Stimulated activated CD4-positive, alpha-beta T cell treated with anti-CD3 and anti-CD28 coated beads, Interleukin-4, amount 100 ng/mL, for 48 hours (primary cell): Measurements from ENCODE around the gene MOAP1.
"Not testable (repeated sequence)": the region's sequence is repeated elsewhere in the genome, so short reads cannot be mapped to it uniquely, and the experiment has no call there.

Experiments used
- DNase-seq, 2 donors: peaks; one replicate each; pipeline ENCODE4 v3.0.0-alpha.2; 2020; ENCODE audit warnings: low read depth in 2 of 2

MOAP1 gene

DNA sequence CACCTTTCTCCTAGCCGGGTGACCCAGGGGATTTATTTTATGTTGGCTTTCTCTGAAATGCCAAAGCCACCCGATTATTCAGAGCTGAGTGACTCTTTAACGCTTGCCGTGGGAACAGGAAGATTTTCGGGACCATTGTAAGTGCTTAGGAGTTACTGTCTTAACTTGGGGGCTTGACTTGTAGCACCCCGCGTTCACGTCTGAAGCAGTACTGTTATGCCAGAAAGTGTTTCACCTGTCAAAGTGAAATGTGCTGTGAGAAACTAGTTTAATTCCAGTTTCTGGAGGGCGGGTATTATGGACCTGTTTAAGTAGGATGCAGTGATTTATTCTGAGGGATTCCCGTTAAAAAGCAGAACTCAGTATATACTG, 638 bp upstream of the MOAP1 start:
- DNase-seq: no peak

DNA sequence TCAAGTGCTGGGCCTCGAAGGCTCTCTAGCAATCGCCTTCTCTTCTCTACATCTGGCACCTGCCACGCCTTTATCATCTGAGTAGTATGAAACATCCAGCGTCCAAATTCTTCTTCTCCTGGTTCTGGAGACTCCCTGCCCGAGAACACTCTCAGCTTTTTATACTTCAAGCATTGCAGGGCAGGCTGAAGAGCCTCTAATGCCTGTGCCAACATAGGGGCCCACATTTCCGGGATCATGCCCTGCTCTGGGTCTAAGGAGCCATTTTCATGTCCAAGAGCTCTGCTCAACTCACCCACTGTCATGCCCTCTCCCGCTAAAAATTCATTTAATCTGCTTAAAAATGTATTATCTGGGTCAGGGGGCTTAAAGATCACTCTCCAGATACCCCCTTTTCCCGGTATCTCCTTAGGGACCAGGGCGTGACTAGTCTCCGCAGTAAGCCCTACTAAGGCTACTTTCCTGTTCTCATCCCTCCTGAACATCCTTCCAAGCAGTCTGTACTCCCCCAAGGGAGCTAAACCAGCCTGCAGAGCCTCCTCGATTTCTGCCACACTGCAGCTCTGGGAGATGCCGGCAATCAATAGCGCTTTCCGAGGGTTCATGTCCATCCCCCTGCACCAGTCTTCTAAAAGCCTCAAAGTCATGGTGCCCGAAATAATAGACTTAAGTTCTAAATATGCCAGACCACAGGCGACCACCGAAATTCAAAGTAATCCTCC, 940 bp downstream of the MOAP1 start:
- DNase-seq: no peak

GRCh38 chr14:93175492-93175891, 9.2 kb downstream of the MOAP1 start:
- DNase-seq: no peak

GRCh38 chr14:93174731-93175130, 10.0 kb downstream of the MOAP1 start:
- DNase-seq: not testable (repeated sequence)

GRCh38 chr14:93173943-93174395, 10.7 kb downstream of the MOAP1 start:
- no peak for DNase-seq

- DNase-seq: no peak
These were observed 13.3 kb downstream of the MOAP1 start for GRCh38 chr14:93171376-93171775.

DNA sequence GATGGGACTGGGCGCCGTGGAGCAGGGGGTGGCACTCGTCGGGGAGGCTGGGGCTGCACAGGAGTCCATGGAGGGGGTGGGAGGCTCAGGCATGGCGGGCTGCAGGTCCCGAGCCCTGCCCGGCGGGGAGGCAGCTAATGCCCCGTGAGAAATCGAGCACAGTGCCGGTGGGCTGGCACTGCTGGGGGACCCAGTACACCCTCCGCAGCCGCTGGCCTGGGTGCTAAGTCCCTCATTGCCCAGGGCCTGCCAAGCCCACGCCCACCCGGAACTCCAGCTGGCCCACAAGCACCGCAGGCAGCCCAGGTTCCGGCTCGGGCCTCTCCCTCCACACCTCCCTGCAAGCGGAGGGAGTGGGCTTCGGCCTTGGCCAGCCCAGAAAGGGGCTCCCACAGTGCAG, 14.6 kb downstream of the MOAP1 start:
- DNase-seq: not testable (repeated sequence)

GRCh38 chr14:93169619-93170018, 15.1 kb downstream of the MOAP1 start:
- not testable (repeated sequence) for DNase-seq

- not testable (repeated sequence) for DNase-seq
These were observed 16.1 kb downstream of the MOAP1 start for GRCh38 chr14:93168610-93169009.

GRCh38 chr14:93165271-93166265, 19.1 kb downstream of the MOAP1 start:
- not testable (repeated sequence) for DNase-seq

DNA sequence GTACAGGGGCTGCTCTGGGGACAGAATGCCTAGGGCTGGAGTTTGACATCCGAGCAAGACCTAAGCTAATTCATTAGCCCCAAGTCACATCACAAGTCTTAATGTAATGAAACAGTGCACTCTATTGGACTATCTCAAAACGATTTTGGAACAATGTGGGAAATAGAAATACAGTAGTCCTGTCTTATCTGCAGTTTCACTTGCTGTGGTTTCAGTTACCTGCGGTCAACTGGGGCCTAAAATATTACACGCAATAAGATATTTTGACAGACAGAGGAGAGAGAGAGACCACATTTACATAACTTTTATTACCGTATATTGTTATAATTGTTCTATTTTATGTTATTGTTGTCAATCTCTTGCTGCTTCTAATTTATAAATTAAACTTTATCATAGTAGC, 21.1 kb downstream of the MOAP1 start:
- DNase-seq: no peak

- DNase-seq: no peak
These were observed 23.2 kb downstream of the MOAP1 start for GRCh38 chr14:93161411-93161940.

GRCh38 chr14:93160353-93160801, 24.3 kb downstream of the MOAP1 start:
- DNase-seq: no peak

GRCh38 chr14:93159625-93160352, 24.9 kb downstream of the MOAP1 start:
- not testable (repeated sequence) for DNase-seq

DNA sequence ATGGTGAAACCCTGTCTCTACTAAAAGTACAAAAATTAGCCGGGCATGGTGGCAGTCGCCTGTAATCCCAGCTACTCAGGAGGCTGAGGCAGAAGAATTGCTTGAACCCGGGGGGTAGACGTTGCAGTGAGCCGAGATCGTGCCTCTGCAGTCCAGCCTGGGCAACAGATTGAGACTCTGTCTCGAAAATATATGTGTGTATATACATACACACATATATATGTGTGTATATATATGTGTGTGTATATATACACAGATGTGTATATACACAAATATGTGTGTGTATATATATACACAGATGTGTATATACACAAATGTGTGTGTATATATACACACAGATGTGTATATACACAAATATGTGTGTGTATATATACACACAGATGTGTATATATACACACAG, 26.3 kb downstream of the MOAP1 start:
- not testable (repeated sequence) for DNase-seq

DNA sequence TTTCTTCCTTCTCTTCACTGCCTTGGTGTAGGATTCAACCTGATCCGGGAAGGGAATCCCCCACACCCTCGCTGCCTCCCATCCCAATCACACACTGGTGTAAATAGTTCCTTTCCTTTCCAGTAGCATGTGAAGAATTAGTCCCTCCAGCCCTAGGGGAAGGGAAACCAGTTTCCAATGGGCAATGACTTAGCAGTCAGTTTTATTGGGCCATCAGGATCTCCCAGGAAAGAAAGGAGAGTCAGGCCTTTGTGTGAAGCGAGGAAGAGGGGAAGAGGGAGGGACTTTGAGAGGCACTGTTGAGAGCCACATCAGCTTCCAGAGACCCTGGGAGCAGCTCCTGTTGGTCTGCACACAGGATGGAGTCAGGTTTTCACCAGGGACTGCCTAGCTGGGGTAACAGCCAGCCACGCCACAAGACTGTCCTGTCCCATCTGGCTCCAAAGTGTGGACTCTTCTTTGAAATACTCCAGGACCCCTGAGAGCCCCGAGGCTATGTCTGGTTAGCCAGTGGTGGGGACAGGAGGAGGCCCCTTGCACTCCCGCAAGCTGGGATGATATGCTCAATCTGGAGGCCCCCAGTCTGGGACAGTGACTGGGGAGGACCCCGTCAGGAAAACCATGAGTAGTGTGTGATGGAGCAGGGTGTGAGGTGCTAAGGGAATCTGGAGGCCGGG, 27.9 kb downstream of the MOAP1 start:
- DNase-seq: no peak

GRCh38 chr14:93155667-93156066, 29.0 kb downstream of the MOAP1 start:
- no peak for DNase-seq

DNA sequence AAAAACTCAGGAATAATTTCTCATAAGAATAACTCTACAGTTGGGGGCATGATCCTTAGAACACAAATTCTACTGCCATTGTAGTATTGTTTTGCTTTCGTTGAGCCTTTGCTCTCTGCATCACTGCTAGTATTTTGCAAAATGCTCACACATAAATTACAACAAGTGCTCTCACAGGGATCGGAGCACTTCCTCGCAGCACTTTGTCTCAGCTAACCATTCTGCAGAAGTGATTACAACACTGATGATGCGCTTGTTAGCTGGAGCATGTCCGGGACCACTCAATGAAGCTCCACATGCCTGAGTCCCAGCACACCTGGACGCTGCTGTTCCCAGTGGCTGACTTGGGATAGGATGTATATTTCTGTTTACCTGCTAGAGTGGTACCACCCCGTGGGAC, 31.6 kb downstream of the MOAP1 start:
- no peak for DNase-seq

- DNase-seq: no peak
These were observed 34.2 kb downstream of the MOAP1 start for GRCh38 chr14:93150227-93151208.

DNA sequence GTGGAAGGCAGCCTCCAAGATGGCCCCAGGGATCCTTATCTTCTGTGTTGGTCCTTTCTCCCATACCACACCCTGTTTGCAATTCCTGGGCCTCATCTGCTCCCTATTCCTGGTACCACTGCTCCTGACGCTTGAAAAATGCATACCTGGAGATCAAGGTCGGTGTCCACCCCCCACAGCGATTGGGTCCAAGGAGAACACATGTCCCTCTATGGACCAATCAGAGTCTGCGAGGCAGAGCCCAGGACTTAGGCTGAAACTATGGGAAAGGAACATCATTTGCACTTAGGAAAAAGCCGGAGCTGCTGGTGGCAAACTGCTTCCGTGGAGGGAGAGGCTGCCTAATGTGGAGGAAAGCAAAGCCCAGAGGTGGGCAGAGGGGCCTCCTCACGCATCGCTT, 35.7 kb downstream of the MOAP1 start:
- DNase-seq: no peak
